ENCODE data around the gene MFSD12. TPM values are rescaled to one million over a fixed set of nuclear protein-coding genes. Genes with fewer than 3 reads are reported as not detected.

MFSD12 gene
- total RNA-seq (2014; rRNA removed; shearing (Covaris generic)) = 50.7 and 105 TPM in 2 replicates

GRCh38 chr19:3557461-3558248, at the start of gene MFSD12:
Gene MFSD12 (minus strand): TSS chr19:3557586. CDS start chr19:3557403, 183 bp downstream.
- peak; percentile 94 for DNase-seq (ENCODE audit: low read depth)

GRCh38 chr19:3606690-3607289, 49.4 kb upstream of the MFSD12 start, which contains the start of gene TBXA2R:
Gene TBXA2R (minus strand): TSS chr19:3606875. CDS start chr19:3600634, 6,241 bp downstream.
- peak; percentile 62 for DNase-seq (ENCODE audit: low read depth)

DNA sequence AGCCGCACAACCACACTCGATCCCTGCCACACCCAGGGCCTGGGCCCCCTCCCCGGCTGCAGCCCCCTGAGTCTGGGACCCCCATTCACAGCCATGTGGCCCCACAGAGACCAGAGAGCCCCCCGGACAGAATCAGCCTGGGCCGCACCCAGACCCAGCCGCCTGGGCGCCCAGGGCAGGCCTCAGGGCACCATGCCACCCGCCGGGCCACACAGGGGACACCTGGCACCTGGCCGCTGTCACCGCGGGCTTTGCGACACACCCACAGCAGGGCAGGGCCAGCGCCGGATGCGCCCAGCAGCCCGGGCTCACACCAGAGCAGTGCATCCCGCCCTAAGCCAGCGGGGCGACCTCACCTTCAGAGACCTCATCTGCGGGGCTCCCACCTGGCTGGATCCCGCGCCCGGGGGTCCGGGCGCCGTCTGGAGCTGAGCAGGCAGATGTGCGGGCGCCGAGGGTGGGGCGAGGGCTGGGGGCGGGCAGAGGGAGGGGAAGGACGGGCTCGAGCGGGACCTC, 48.8 kb upstream of the MFSD12 start:
- peak; percentile 27 for DNase-seq (ENCODE audit: low read depth)

DNA sequence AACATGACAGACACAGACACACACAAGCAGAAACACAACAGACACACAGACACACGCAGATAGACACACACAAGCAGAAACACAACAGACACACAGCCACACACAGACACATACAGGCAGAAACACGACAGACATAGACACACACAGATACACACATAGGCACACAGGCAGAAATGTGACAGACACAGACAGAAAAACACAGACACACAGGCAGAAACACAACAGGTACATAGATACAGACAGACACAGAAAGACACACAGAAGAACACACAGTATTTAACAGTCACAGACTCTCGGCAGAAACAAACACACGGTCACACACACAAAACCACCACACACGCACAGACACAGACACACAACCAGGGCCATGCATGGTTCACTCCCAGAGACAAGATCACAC, 48.4 kb upstream of the MFSD12 start:
- no peak for DNase-seq (ENCODE audit: low read depth)

- DNase-seq (ENCODE audit: low read depth) = no peak
Observed at GRCh38 chr19:3605361-3605760, 48.0 kb upstream of the MFSD12 start.

GRCh38 chr19:3604987-3605343, 47.6 kb upstream of the MFSD12 start:
- no peak for DNase-seq (ENCODE audit: low read depth)

DNA sequence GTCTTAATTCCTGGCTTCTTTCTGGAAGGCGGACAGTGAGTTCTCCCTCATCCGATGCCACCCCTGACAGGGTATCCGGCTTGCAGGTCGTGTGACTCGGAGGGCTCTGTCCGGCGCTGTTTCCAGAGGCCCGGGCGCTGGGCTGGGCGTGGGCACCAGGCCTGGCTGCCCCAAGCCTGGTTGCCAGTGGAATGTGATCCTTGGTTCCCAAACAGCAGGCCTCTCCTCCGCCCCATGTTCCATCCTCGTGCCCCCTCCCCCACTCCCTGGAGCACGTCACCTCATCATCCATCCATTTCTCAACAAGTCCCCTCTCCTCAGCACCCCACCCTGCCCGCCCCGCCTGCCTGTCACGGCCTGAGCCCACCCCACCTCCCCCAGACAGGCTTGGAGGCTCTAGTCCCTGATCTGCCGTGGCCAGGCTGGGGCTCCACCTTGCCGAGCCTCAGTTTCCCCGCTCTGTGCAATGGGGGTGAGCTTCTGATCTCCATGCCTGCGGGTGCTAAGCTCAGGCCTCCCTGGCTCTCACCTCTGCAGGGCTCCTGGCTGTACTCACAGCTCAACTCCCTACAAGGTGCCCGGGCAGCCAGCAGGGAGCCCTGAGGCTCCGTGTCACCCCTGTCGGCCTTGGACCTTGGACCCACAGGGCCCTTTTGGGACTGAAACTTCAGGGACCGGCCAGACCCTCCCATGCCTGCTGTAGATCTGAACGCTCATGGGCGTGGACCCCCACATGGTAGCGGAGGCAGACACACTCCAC, 47.0 kb upstream of the MFSD12 start:
- no peak for DNase-seq (ENCODE audit: low read depth)

GRCh38 chr19:3603121-3603811, 45.9 kb upstream of the MFSD12 start:
- no peak for DNase-seq (ENCODE audit: low read depth)

GRCh38 chr19:3601021-3601420, 43.6 kb upstream of the MFSD12 start:
- DNase-seq (ENCODE audit: low read depth) = no peak

GRCh38 chr19:3599776-3600187, 42.4 kb upstream of the MFSD12 start:
- DNase-seq (ENCODE audit: low read depth) = no peak

- no peak for DNase-seq (ENCODE audit: low read depth)
Observed at GRCh38 chr19:3595521-3596061, 38.2 kb upstream of the MFSD12 start.

GRCh38 chr19:3593156-3593555, 35.8 kb upstream of the MFSD12 start:
- DNase-seq (ENCODE audit: low read depth) = no peak

- DNase-seq (ENCODE audit: low read depth) = no peak
Observed at GRCh38 chr19:3591876-3592613, 34.7 kb upstream of the MFSD12 start.

DNA sequence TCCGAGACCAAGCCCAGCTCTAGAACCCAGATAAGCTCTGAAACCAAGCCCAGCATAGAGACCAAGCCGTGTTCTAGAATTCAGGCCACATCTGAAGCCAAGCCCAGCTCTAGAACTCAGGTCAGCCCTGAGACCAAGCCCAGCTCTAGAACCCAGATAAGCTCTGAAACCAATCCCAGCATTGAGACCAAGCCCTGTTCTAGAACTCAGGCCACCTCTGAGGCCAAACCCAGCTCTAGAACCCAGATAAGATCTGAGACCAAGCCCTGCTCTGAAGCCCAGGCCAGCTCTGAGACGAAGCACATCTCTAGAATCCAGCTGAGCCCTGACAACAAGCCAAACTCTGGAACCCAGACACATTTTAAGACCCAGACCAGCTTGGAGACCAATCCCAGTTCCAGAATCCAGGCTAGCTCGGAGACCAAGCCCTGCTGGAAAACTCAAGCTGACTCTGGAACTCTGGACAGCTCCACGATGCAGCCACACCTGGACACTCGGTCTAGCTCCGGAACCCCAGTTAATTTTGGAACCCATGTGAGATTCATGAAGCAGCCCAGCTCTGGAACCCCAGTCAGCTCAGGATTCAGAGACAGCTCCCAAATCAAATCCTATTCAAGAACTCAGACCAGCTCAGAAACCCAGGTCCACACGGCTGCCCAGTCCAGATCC, 33.7 kb upstream of the MFSD12 start:
- no peak for DNase-seq (ENCODE audit: low read depth)

- no peak for DNase-seq (ENCODE audit: low read depth)
Observed at GRCh38 chr19:3589949-3590348, 32.6 kb upstream of the MFSD12 start.

DNA sequence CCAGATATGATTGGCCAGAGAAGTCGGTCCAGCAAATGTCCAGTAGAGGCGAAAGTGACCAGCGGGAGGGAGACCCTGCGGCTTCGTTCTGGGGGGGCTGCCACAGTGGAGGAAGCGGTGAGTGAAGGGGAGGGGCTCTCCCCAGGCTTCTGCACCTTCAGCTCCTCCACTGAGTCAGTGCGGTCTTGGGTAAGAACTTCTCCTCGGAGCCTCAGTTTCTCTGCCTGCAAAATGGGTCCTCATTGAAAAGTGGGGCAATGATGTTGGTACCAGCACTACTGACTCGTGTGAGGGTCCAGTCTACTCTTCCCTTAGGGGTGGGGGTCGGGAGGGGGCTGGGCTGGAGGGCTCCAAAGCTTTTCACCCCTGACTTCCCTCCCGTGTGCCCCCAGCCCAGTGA, 32.1 kb upstream of the MFSD12 start:
- DNase-seq (ENCODE audit: low read depth) = no peak

DNA sequence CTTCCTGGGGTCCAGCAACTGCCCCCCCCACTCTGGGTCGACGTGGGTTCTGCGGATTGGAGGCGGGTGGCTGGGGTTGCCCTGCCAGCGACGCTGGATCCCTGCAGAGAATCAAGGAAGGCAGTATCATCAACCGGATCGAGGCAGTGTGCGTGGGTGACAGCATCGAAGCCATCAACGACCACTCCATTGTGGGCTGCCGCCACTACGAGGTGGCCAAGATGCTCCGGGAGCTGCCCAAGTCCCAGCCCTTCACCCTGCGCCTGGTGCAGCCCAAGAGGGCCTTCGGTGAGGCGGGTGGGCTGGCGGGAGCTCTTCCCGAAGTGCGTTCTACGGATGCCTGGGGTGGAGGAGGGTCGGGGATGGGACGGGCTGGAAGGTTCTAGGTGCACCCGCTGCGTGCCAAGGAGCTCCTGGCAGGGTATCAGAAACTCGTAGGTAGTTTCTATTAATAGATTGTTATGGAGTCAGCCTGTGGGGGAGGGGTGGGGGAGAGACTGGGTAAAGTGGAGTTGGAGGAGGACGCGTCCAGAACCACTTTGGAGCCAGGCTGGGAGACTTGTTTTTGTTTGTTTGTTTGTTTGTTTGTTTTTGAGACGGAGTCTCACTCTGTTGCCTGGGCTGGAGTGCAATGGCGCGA, 29.4 kb upstream of the MFSD12 start:
- DNase-seq (ENCODE audit: low read depth) = no peak

DNA sequence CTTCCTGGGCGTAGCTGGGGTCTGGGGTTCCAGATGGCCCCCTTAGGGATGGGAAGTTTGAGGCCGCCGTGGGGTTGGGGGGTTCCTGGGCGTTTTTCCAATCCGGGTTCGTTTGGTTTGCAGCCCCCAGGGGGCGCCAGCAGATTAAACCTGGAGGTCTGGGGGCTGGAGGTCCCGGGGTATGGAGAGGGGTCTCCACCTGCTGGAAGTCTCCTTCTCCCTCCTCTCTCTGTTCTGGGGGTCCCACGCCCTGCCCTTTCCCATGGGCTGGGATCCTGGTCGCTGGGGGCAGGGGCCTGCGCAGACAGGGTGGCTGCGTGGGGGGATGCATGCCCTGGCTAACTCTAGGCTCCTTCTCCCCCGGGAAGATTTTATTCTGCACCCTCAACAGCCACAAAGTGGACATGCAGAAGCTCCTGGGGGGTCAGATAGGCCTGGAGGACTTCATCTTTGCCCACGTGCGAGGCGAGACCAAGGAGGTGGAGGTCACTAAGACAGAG, 28.8 kb upstream of the MFSD12 start:
- no peak for DNase-seq (ENCODE audit: low read depth)

GRCh38 chr19:3585301-3586126, 28.1 kb upstream of the MFSD12 start, which contains the start of gene GIPC3:
Gene GIPC3 (plus strand): TSS chr19:3585478. CDS start chr19:3585598, 120 bp downstream.
- no peak for DNase-seq (ENCODE audit: low read depth)
